RWPE2 (cell line): ENCODE measurements around the gene ANKRD13D.

Source experiments
- ATAC-seq: fragments of 200-7000 bp; cut with Tn5 transposase; 3 replicates; pipeline ENCODE4 v1.9.1; 2021; ENCODE audit warnings: low read depth
- DNase-seq: peaks from one replicate; pipeline ENCODE4 v3.0.0-alpha.2; 2020; ENCODE audit warnings: low spot score
- H3K27ac ChIP-seq: fragments of 450-650 bp; 2 replicates; pipeline ENCODE4 v1.5.1; 2017; ENCODE audit warnings: mild to moderate bottlenecking; ENCODE audit not compliant: poor library complexity, severe bottlenecking
- H3K27me3 ChIP-seq: fragments of 250-450 bp; sonication (Bioruptor Pico); 2 replicates; pipeline ENCODE4 v1.5.1; 2021; ENCODE audit warnings: mild to moderate bottlenecking, moderate library complexity; ENCODE audit not compliant: insufficient read depth, poor library complexity, severe bottlenecking
- H3K36me3 ChIP-seq: fragments of 250-450 bp; sonication (Bioruptor Pico); 2 replicates; pipeline ENCODE4 v1.5.1; 2020; ENCODE audit warnings: low read depth, mild to moderate bottlenecking, moderate library complexity
- H3K4me1 ChIP-seq: fragments of 250-450 bp; sonication (Bioruptor Pico); 2 replicates; pipeline ENCODE4 v1.5.1; 2021; ENCODE audit warnings: mild to moderate bottlenecking, moderate library complexity; ENCODE audit not compliant: insufficient read depth, poor library complexity, severe bottlenecking
- H3K4me3 ChIP-seq: fragments of 250-450 bp; sonication (Bioruptor Pico); 2 replicates; pipeline ENCODE4 v1.5.1; 2021; ENCODE audit warnings: mild to moderate bottlenecking, moderate library complexity; ENCODE audit not compliant: severe bottlenecking
- H3K9me3 ChIP-seq: fragments of 250-450 bp; sonication (Bioruptor Pico); 2 replicates; pipeline ENCODE4 v1.5.1; 2021; ENCODE audit warnings: mild to moderate bottlenecking, moderate library complexity; ENCODE audit not compliant: severe bottlenecking
- TF ChIP-seq, protein P1 (sequence below): fragments of 450-650 bp; IDR thresholded peaks from one replicate; pipeline ENCODE4 v1.5.1; 2017; ENCODE audit warnings: mild to moderate bottlenecking, moderate library complexity; ENCODE audit not compliant: poor library complexity, severe bottlenecking

Gene ANKRD13D

DNA sequence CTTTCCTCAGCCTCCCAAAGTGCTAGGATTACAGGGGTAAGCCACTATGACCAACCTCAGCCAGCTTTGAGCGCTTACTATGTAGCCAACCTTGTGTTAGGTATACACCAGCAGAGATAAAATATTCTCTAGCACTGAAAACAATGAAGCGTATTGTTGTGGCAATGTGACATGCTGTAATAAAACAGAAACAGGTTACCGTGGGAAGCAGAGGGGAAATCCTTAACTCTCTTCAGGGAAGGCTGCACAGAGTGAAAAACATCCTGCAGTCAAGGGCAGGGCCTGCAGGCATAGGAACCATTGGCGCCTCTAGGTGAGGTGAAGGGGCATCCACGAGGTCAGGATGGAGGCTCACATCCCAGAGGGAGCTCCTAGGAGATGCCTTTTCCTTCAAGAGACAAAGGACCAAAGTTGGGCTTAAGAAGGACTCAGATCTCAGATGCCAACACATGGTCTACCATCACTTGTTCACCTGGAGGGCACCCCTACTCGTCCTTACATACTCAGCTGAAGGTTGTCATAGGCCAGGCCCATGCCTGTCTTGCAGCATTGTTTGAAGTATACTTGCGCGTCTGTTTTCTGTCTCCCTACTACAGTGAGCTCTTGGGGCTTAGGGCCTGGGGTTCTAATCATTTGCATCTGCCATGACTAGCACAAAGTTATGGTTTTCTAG, 56.3 kb downstream of the ANKRD13D start:
- DNase-seq (no peak), ATAC-seq (peak; percentile 9; the same call in 1 of the 3 replicates)
- TF ChIP-seq, protein P1, sequence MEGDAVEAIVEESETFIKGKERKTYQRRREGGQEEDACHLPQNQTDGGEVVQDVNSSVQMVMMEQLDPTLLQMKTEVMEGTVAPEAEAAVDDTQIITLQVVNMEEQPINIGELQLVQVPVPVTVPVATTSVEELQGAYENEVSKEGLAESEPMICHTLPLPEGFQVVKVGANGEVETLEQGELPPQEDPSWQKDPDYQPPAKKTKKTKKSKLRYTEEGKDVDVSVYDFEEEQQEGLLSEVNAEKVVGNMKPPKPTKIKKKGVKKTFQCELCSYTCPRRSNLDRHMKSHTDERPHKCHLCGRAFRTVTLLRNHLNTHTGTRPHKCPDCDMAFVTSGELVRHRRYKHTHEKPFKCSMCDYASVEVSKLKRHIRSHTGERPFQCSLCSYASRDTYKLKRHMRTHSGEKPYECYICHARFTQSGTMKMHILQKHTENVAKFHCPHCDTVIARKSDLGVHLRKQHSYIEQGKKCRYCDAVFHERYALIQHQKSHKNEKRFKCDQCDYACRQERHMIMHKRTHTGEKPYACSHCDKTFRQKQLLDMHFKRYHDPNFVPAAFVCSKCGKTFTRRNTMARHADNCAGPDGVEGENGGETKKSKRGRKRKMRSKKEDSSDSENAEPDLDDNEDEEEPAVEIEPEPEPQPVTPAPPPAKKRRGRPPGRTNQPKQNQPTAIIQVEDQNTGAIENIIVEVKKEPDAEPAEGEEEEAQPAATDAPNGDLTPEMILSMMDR: no peak
- Histone ChIP-seq H3K4me1 (peaks cover 17% of the 10 kb centered on the region), H3K36me3 (no peaks in the 10 kb centered on the region), H3K4me3 (no peak overlapping the region), H3K9me3 (no peaks in the 10 kb centered on the region), H3K27me3 (no peaks in the 10 kb centered on the region), H3K27ac (peak overlapping the region; percentile 52)

DNA sequence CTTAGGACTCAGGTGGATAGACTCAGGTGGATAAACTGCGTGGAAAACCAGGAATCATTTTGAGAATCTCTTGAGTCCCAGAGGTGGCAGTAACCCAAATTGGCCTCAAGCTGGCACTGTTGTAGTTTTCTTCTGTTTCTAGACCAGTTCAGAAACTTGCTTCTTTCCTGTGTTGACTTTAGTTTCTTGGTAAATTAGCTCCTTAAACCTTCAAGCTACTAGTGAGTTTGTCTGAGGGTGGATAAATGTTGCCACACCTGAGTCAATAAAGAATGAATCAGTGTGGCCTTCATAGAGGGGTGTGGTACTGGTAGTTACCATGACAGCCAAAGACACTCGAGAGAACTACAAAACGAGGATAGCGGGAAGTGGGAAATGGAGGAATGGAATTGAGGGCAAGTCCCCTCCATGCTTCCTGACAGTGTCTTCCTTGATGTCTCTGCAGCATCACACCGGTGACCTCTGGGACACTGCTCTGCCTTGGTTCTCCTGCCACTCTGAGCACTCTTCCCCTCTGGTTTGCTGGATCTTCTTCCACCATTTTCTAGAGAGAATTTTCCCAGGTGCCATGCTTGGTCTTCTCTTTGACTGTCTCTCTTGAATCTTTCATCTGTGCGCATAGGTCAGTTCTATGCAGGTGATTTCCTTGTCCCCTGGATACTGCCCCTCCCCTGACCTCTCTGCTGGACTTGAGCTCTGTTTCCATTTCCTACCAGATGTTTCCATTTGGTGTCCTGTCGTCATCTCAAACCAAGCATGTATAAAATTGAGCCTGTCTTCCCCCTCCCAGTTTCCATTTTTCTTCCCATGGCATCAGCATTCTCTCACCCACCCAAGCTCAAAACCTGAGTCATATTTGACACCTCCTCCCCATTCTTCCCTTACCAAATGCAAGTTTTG, 57.1 kb downstream of the ANKRD13D start:
- H3K4me3 ChIP-seq: no peak overlapping the region
- DNase-seq (no peak), ATAC-seq (peak; percentile 93)
- no peaks in the 10 kb centered on the region for H3K9me3 ChIP-seq
- peaks cover 17% of the 10 kb centered on the region for H3K4me1 ChIP-seq
- H3K27me3 ChIP-seq: no peaks in the 10 kb centered on the region
- H3K27ac ChIP-seq: peak overlapping the region; percentile 52
- H3K36me3 ChIP-seq: no peaks in the 10 kb centered on the region
- TF ChIP-seq, protein P1: peak; percentile 90

DNA sequence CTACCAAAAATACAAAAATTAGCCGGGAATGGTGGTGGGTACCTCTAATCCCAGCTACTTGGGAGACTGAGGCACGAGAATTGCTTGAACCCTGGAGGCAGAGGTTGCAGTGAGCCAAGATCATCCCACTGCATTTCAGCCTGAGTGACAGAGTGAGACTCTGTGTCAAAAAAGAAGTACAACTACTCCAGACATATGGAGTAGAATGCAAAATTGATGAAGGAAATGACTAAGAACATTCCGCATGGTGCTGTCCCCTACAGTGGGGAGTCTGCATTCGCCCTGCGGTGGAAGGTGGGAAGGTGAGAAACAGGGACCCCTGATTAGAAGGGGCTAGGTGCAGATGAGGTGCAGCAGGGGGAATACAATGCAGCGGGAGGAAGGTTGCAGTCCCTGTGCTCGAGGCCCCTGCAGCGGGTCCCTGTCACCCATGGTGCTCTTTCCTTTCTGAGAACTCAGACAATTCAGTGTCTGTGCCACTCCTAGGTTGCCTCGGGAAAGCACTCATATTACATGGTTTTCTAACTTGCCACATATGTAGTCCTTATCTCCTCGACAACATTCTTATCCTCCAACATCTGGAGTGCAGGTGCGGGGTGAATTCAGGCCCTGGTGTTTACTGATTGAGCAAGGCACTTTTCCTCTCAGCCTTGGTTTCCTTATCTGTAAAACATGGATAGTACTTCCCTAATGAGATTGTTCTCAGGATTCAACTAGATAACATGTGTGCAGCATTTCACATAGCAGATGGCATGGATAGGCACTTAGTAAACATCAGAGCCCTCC, 59.1 kb downstream of the ANKRD13D start:
- Histone ChIP-seq H3K4me3 (no peak overlapping the region), H3K36me3 (peaks cover 4% of the 10 kb centered on the region; the same call in 1 of the 2 replicates), H3K4me1 (peaks cover 20% of the 10 kb centered on the region), H3K27me3 (no peaks in the 10 kb centered on the region), H3K9me3 (no peaks in the 10 kb centered on the region), H3K27ac (no peak overlapping the region)
- DNase-seq (no peak), ATAC-seq (no peak)
- TF ChIP-seq, protein P1: no peak

DNA sequence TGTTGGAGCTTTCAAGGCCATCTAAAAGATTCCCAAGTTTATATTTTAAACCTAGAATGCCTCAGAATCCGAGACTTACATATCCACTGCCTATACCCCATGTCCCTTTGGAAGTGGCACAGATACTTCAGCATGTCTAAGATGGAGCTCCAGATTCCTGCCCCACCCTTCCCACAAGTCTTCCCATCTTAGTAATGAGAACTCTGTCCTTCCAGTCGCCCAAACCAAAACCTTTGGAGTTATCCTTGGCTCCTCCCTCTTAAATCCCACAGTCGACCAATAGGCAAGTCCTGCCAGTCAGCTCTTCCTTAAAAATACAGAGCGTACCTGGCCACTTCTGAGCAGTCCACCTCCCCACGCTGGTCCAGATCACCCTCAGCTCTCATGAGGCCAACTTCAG, 59.9 kb downstream of the ANKRD13D start:
- peaks cover 4% of the 10 kb centered on the region; the same call in 1 of the 2 replicates for H3K36me3 ChIP-seq
- no peaks in the 10 kb centered on the region for H3K27me3 ChIP-seq
- H3K4me1 ChIP-seq: peaks cover 22% of the 10 kb centered on the region
- H3K9me3 ChIP-seq: no peaks in the 10 kb centered on the region
- no peak for DNase-seq
- H3K27ac ChIP-seq: no peak overlapping the region
- no peak for ATAC-seq
- H3K4me3 ChIP-seq: no peak overlapping the region
- TF ChIP-seq, protein P1: no peak
